Stomach (tissue), 4 donors: Measurements from ENCODE around the gene ZGPAT.

Experiments
- CTCF ChIP-seq, 7 experiments: fragments of 450-650 bp in 4 of 7; fragments of 200-600 bp in 3 of 7; sonication (generic) in 3 of 7; IDR thresholded peaks; one replicate each; pipeline ENCODE4 v1.5.1; 2016 to 2019; ENCODE audit warnings: antibody characterized with exemption in 7 of 7, control low read depth in 2 of 7, mild to moderate bottlenecking in 1 of 7
- EP300 ChIP-seq: sonication (generic); formaldehyde crosslinking; IDR thresholded peaks from one replicate; pipeline ENCODE4 v1.6.1; 2017; ENCODE audit warnings: antibody characterized with exemption

- TF ChIP-seq CTCF (IDR thresholded peaks at IDR 0.05) (no peak), EP300 (no peak)
These were observed 49.1 kb upstream of the ZGPAT start for GRCh38 chr20:63658749-63659187.
